IPS DF 6.9 (cell line): ENCODE measurements around the gene AKT3.
"Not testable (repeated sequence)": the region's sequence is repeated elsewhere in the genome, so short reads cannot be mapped to it uniquely, and the experiment has no call there.

Experiments used
- DNase-seq: peaks from one replicate; pipeline ENCODE4 v3.0.0-alpha.2; 2013; ENCODE audit warnings: low read depth, low spot score
- H3K27ac ChIP-seq: one replicate; pipeline ENCODE4 v1.5.1; 2013; ENCODE audit warnings: low read length, control low read depth
- H3K27me3 ChIP-seq: 2 replicates; pipeline ENCODE4 v1.6.1; 2013; ENCODE audit warnings: mild to moderate bottlenecking, low read length; ENCODE audit not compliant: control insufficient read depth, insufficient read depth
- H3K36me3 ChIP-seq: 2 replicates; pipeline ENCODE4 v1.6.1; 2013; ENCODE audit warnings: low read length; ENCODE audit not compliant: control insufficient read depth, insufficient read depth
- H3K4me1 ChIP-seq: 2 replicates; pipeline ENCODE4 v1.6.1; 2013; ENCODE audit warnings: low read length; ENCODE audit not compliant: control insufficient read depth, insufficient read depth
- H3K4me3 ChIP-seq: 2 replicates; pipeline ENCODE4 v1.5.1; 2013; ENCODE audit warnings: mild to moderate bottlenecking, low read length
- H3K9me3 ChIP-seq: 2 replicates; pipeline ENCODE4 v1.6.1; 2013; ENCODE audit warnings: low read length, inconsistent platforms; ENCODE audit not compliant: control insufficient read depth, insufficient read depth
- WGBS: extraction: QIAGEN DNeasy Blood & Tissue Kit; methylation state at CpG from one replicate; pipeline ENCODE4 v1.1.7; 2013; ENCODE audit warnings: mixed read lengths, missing lambda C conversion rate; ENCODE audit not compliant: insufficient read length, insufficient coverage; 5-methylcytosine and 5-hydroxymethylcytosine counted together

The AKT3 gene

DNA sequence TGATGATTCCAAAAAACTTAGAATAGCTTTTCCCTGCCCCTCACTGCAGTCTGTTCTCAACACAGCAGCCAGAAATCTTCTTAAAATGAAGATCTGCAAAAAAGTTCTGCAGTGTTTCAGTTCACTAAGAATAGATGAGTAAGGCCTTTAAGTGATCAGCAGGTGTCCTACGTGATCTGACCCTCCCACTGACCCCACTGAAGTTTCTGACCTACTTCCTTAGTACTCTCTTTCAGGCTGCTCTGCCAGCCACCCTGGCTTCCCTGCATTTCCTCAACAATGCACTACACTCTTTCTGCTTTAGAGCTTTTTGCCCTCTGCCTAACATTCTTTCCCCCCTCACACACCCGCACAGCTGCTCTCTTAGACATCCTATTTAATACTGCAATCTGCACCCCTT is 182.5 kb downstream of the AKT3 start:
- WGBS: no CpG with 5 or more reads among the region's 2 CpGs
- Histone ChIP-seq H3K4me1 (no peaks in the 10 kb centered on the region), H3K36me3 (no peaks in the 10 kb centered on the region), H3K27me3 (no peaks in the 10 kb centered on the region), H3K4me3 (no peak overlapping the region), H3K9me3 (no peaks in the 10 kb centered on the region), H3K27ac (no peak overlapping the region)
- DNase-seq: no peak

DNA sequence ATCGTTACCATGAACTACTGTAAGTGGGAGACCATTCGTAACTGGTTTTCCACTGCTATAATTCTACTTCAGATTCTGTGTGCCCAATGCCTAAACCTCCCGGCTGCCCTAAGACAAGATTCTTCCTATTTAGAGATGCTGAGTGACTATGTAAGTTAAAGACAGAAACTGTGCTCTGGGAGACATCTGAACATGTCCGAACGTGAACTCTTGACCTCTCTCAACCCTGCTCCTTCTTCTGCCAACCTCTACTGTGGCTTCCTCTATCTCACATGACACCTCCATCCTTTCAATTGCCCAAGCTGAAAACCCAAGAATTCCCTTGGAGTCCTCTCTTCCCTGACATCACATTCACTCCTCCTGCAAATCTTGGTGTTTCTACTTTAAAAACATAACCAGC is 182.9 kb downstream of the AKT3 start:
- no peaks in the 10 kb centered on the region for H3K9me3 ChIP-seq
- no peaks in the 10 kb centered on the region for H3K27me3 ChIP-seq
- H3K27ac ChIP-seq: no peak overlapping the region
- no peak for DNase-seq
- no peaks in the 10 kb centered on the region for H3K4me1 ChIP-seq
- no peaks in the 10 kb centered on the region for H3K36me3 ChIP-seq
- WGBS: no CpG with 5 or more reads among the region's 5 CpGs
- H3K4me3 ChIP-seq: no peak overlapping the region

DNA sequence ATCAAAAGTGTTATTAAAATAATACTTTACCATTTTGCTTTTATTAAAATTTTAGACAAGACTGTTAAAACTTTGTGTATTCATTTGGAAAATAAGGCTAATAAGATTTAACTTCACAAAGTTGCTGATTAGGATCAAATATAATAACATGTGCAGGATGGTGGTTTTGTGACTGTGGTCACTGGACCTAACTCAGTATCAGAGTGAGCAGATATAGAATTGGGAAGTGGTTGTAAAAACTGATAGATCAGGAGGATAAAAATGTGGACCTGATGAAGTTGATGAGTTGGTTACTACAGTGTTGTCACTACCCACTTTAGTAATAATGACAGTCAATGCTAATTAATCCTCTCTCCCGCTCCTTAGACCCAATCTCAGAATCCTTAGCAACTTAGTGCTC is 186.4 kb downstream of the AKT3 start:
- H3K4me1 ChIP-seq: no peaks in the 10 kb centered on the region
- no CpG with 5 or more reads among the region's 1 CpG for WGBS
- DNase-seq: no peak

GRCh38 chr1:243662169-243662568 is 187.9 kb downstream of the AKT3 start:
- not testable (repeated sequence) for H3K9me3 ChIP-seq, H3K27ac ChIP-seq, DNase-seq, H3K4me3 ChIP-seq, H3K36me3 ChIP-seq, H3K4me1 ChIP-seq, H3K27me3 ChIP-seq
- no CpG with 5 or more reads among the region's 1 CpG for WGBS

More for the DNA sequence above, 186.4 kb downstream of the AKT3 start:
- Histone ChIP-seq H3K9me3 (no peaks in the 10 kb centered on the region), H3K36me3 (no peaks in the 10 kb centered on the region), H3K27me3 (no peaks in the 10 kb centered on the region), H3K4me3 (no peak overlapping the region), H3K27ac (no peak overlapping the region)

- DNase-seq: no peak
- H3K36me3 ChIP-seq: no peaks in the 10 kb centered on the region
- no peaks in the 10 kb centered on the region for H3K27me3 ChIP-seq
- no peak overlapping the region for H3K27ac ChIP-seq
- no CpG with 5 or more reads among the region's 4 CpGs for WGBS
- H3K4me1 ChIP-seq: no peaks in the 10 kb centered on the region
- H3K9me3 ChIP-seq: no peaks in the 10 kb centered on the region
- H3K4me3 ChIP-seq: no peak overlapping the region
Observed at GRCh38 chr1:243658594-243659105, 191.4 kb downstream of the AKT3 start.

DNA sequence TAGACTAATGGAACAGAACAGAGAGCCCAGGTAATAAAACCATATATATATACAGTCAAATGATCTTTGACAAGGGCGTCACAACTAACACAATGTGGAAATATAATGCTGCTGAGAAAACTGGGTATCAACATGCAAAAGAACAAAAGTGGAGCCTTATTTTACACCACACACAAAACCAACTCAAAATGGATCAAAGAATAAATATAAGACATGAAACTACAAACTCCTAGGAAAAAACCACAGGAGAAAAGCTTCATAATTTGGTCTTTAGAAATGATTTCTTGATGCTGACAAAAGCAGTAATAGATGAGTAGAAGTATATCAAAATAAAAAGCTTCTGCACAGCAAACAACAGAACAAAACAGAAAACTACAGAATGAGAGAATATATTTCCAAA is 192.2 kb downstream of the AKT3 start:
- H3K9me3 ChIP-seq: no peaks in the 10 kb centered on the region
- no peaks in the 10 kb centered on the region for H3K27me3 ChIP-seq
- no peak overlapping the region for H3K4me3 ChIP-seq
- H3K4me1 ChIP-seq: no peaks in the 10 kb centered on the region
- no peaks in the 10 kb centered on the region for H3K36me3 ChIP-seq
- no peak overlapping the region for H3K27ac ChIP-seq
- DNase-seq: no peak
- no CpG with 5 or more reads among the region's 1 CpG for WGBS

DNA sequence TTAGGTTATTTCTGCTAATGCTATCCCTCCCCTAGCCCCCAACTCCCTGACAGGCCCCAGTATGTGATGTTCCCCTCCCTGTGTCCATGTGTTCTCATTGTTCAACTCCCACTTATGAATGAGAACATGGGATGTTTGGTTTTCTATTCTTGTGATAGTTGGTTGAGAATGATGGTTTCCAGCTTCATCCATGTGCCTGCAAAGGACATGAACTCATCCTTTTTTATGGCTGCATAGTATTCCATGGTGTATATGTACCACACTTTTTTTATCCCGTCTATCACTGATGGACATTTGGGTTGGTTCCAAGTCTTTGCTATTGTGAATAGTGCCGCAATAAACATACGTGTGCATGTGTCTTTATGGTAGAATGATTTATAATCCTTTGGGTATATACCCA is 200.5 kb downstream of the AKT3 start:
- not testable (repeated sequence) for H3K9me3 ChIP-seq, H3K36me3 ChIP-seq, H3K27me3 ChIP-seq, H3K4me1 ChIP-seq, DNase-seq, H3K27ac ChIP-seq, H3K4me3 ChIP-seq
- no CpG with 5 or more reads among the region's 3 CpGs for WGBS

GRCh38 chr1:243646841-243647240 is 203.2 kb downstream of the AKT3 start:
- Histone ChIP-seq H3K4me1 (no peaks in the 10 kb centered on the region), H3K27me3 (no peaks in the 10 kb centered on the region), H3K9me3 (no peaks in the 10 kb centered on the region), H3K4me3 (no peak overlapping the region), H3K36me3 (no peaks in the 10 kb centered on the region), H3K27ac (no peak overlapping the region)
- no CpG with 5 or more reads among the region's 2 CpGs for WGBS
- DNase-seq: no peak

DNA sequence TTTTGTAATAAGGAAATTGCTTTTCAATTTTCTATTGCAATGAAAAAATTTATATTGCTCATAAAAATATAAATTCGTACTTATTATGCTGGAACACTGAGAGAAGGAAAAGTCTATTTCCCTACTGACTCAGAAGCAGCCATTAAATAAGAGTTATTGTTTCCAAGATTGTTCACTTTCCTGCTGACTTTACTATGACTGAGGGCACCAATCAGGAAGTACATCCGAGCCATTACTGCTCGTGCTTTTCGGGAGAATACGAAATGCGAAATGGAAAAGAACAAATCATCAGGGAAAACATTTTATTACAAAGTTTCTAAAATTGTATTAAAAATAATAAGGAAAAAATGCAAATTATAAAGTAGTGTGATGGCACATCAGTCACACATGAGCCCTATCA is 204.8 kb downstream of the AKT3 start:
- DNase-seq: no peak
- no CpG with 5 or more reads among the region's 6 CpGs for WGBS
- Histone ChIP-seq H3K4me1 (no peaks in the 10 kb centered on the region), H3K27ac (no peak overlapping the region), H3K27me3 (no peaks in the 10 kb centered on the region), H3K4me3 (no peak overlapping the region), H3K36me3 (no peaks in the 10 kb centered on the region), H3K9me3 (no peaks in the 10 kb centered on the region)

DNA sequence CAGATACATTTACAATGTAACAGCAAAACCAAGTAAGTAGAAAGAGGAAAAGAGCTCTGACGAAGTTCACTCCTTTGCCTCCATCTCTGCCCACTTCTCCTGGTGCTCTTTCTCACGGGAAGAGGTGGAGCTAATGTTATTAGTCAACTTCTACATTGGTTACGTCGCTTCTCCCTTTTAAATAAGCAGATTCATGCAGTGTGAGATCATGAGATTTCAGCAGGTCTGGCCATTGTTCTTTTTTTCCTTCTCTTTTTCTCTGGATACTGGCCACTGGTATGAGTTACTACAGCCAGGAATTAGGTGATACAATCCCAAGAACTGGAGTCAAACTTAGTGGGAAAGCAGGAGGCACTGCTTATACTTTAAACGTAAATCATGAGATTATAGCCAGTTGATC is 207.1 kb downstream of the AKT3 start:
- no peaks in the 10 kb centered on the region for H3K9me3 ChIP-seq
- H3K27me3 ChIP-seq: no peaks in the 10 kb centered on the region
- H3K27ac ChIP-seq: no peak overlapping the region
- WGBS: no CpG with 5 or more reads among the region's 5 CpGs
- H3K36me3 ChIP-seq: no peaks in the 10 kb centered on the region
- no peak overlapping the region for H3K4me3 ChIP-seq
- DNase-seq: no peak
- no peaks in the 10 kb centered on the region for H3K4me1 ChIP-seq

- H3K4me3 ChIP-seq: no peak overlapping the region
- no CpG with 5 or more reads among the region's 4 CpGs for whole genome bisulfite sequencing
- H3K9me3 ChIP-seq: no peaks in the 10 kb centered on the region
- no peaks in the 10 kb centered on the region for H3K4me1 ChIP-seq
- DNase-seq: no peak
- H3K27me3 ChIP-seq: no peaks in the 10 kb centered on the region
- H3K27ac ChIP-seq: no peak overlapping the region
- no peaks in the 10 kb centered on the region for H3K36me3 ChIP-seq
Observed at GRCh38 chr1:243639027-243639658, 210.9 kb downstream of the AKT3 start.
